GM13976 (cell line): ENCODE data around the gene GGT1.
A peak's percentile ranks its signal among the peaks of the same experiment; 100 is the strongest.

Source experiments
- DNase-seq: peaks from one replicate; pipeline ENCODE4 v3.0.0; 2012; ENCODE audit warnings: low spot score
- CTCF ChIP-seq: IDR thresholded peaks from 2 replicates; pipeline ENCODE4 v1.5.1; 2012; ENCODE audit warnings: borderline replicate concordance, mild to moderate bottlenecking; ENCODE audit not compliant: insufficient read depth; ENCODE audit errors: extremely low read depth, missing control alignments, control extremely low read depth
- in situ Hi-C: fragments of 300-500 bp; cut with MboI; formaldehyde crosslinking; loops from one replicate; pipeline ENCODE4 v1.12.0; 2022; ENCODE audit warnings: low sequenced_read_pairs, mixed read lengths, inconsistent platforms; ENCODE audit not compliant: unreplicated experiment

Gene GGT1

GRCh38 chr22:24588381-24588756 lies 14.6 kb upstream of the GGT1 start:
- no peak for DNase-seq
- in situ Hi-C loops: no loop called here
- TF ChIP-seq CTCF: no peak

- no peak for TF ChIP-seq CTCF
- no peak for DNase-seq
- in situ Hi-C loops: no loop called here
These were observed 14.1 kb upstream of the GGT1 start for GRCh38 chr22:24588757-24589481.

- no peak for TF ChIP-seq CTCF
- in situ Hi-C loops: no loop called here
- no peak for DNase-seq
These were observed 13.4 kb upstream of the GGT1 start for GRCh38 chr22:24589518-24590030.

GRCh38 chr22:24590596-24591173 lies 12.3 kb upstream of the GGT1 start:
- no peak for DNase-seq
- no peak for TF ChIP-seq CTCF
- in situ Hi-C loops: no loop called here

- in situ Hi-C loops: no loop called here
These were observed 11.6 kb upstream of the GGT1 start for GRCh38 chr22:24591286-24591830.

GRCh38 chr22:24592058-24592850 lies 10.7 kb upstream of the GGT1 start:
- TF ChIP-seq CTCF: no peak
- in situ Hi-C loops: no loop called here
- peak; percentile 64 for DNase-seq

More at GRCh38 chr22:24591286-24591830, 11.6 kb upstream of the GGT1 start:
- DNase-seq: no peak
- no peak for TF ChIP-seq CTCF
